ENCODE measurements around the gene ALKBH5.
A peak's percentile ranks its signal among the peaks of the same experiment; 100 is the strongest.
"Not testable (repeated sequence)": the region's sequence is repeated elsewhere in the genome, so short reads cannot be mapped to it uniquely, and the experiment has no call there.

ALKBH5 gene

DNA sequence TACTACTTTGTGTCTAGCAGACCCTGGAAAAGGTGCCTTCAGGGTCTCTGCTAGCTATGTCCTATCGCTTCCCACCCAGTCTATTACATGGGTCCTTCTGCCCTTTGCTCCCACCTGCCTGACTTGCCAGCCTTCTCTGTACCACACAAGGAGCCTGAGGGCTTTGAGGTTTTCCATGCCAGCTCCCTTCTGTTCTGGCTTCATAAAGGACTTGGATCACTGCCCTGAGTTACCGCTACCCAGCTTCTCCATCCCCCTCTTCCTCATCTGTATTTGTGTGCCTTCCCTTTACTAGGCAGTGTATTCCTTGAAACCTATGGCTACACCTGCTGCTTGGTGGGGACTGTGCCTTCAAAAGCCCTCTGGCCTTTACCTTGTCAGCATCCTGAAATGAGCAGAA, 22.2 kb downstream of the ALKBH5 start:
- Histone ChIP-seq H3K36me3 (ENCODE audit: insufficient read depth, low read length) (peaks cover 18% of the 10 kb centered on the region), H3K9me3 (ENCODE audit: control insufficient read depth, insufficient read depth, low read length) (no peaks in the 10 kb centered on the region), H3K9ac (ENCODE audit: low read depth, low read length) (no peak overlapping the region)

DNA sequence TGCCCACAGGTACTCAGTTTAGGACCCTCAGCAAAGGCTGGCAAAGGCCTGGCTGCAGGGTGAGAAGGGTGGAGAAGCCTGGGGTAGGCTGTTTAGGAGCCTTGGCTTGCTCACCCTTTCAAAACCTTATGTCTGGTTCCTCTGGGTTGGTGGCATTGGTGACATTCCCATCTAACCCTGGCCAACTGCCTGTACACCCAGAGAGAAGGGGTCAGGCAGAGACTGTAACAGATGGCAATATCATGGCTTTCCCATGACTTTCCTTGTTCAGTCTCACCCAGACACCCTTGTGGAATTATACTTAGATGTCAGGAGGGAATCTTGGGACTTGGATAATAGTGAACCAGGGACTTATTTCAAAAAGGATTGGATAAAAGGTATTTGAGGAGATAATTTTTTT, 23.3 kb downstream of the ALKBH5 start:
- Histone ChIP-seq H3K4me1 (ENCODE audit: insufficient read depth, low read length) (peaks cover 11% of the 10 kb centered on the region), H3K9ac (ENCODE audit: low read depth, low read length) (no peak overlapping the region), H3K36me3 (ENCODE audit: insufficient read depth, low read length) (peaks cover 18% of the 10 kb centered on the region), H3K9me3 (ENCODE audit: control insufficient read depth, insufficient read depth, low read length) (no peaks in the 10 kb centered on the region)

More for the DNA sequence above, 22.2 kb downstream of the ALKBH5 start:
- peaks cover 11% of the 10 kb centered on the region for H3K4me1 ChIP-seq (ENCODE audit: insufficient read depth, low read length)

DNA sequence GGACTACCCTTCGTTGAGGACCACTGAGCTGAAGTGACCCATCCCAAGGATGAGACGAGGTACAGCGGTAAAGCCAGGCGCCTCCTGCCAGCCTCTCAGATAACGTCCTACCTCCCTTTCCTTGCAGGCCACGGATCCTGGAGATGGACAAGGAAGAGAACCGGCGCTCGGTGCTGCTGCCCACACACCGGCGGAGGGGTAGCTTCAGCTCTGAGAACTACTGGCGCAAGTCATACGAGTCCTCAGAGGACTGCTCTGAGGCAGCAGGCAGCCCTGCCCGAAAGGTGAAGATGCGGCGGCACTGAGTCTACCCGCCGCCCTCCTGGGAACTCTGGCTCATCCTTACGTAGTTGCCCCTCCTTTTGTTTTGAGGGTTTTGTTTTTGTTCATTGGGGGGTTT, 24.5 kb downstream of the ALKBH5 start:
- peaks cover 18% of the 10 kb centered on the region for H3K36me3 ChIP-seq (ENCODE audit: insufficient read depth, low read length)
- no peaks in the 10 kb centered on the region for H3K9me3 ChIP-seq (ENCODE audit: control insufficient read depth, insufficient read depth, low read length)
- no peak overlapping the region for H3K9ac ChIP-seq (ENCODE audit: low read depth, low read length)
- peaks cover 5% of the 10 kb centered on the region for H3K4me1 ChIP-seq (ENCODE audit: insufficient read depth, low read length)

DNA sequence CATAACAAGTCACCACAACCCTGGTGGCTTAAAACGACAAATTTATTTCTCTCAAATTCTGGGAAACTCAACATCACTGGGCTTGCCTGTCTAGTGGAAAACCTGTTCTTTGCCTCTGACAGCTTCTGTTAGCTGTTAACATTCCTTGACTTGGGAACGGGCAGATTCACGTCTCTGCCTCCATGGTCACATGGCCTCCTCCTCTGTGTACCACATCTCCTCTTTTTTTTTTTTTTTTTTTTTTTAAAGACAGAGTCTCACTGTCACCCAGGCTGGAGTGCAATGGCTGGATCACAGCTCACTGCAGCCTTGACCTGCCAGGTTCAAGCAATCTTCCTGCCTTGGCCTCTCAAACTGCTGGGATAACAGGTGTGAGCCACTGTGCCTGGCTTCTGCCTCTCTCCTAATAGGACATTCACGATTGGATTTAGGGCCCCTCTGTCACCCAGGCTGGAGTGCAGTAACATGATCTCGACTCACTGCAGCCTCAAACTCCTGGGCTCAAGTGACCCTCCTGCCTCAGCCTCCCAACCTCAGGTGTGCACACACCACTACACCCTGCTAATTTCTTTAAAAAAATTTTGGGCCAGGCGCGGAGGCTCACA, 30.1 kb downstream of the ALKBH5 start:
- 0 out of 2 replicates have a peak, but pooled peaks cover 3% of the 10 kb centered on the region for H3K4me1 ChIP-seq (ENCODE audit: insufficient read depth, low read length)
- no peaks in the 10 kb centered on the region for H3K9me3 ChIP-seq (ENCODE audit: control insufficient read depth, insufficient read depth, low read length)
- no peak overlapping the region for H3K9ac ChIP-seq (ENCODE audit: low read depth, low read length)
- H3K36me3 ChIP-seq (ENCODE audit: insufficient read depth, low read length) = peaks cover 14% of the 10 kb centered on the region

DNA sequence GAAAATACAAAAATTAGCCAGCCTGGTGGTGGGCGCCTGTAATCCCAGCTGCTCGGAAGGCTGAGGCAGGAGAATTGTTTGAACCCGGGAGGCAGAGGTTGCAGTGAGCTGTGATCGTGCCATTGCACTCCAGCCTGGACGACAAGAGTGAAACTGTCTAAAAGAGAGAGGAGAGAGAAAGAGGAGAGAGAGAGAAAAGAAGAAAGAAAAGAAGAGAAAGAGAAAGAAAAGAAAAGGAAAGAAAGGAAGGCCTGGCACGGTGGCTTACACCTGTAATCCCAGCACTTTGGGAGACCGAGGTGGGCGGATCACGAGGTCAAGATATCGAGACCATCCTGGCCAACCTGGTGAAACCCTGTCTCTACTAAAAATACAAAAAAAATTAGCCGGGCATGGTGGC, 33.3 kb downstream of the ALKBH5 start:
- not testable (repeated sequence) for H3K4me1 ChIP-seq (ENCODE audit: insufficient read depth, low read length)

DNA sequence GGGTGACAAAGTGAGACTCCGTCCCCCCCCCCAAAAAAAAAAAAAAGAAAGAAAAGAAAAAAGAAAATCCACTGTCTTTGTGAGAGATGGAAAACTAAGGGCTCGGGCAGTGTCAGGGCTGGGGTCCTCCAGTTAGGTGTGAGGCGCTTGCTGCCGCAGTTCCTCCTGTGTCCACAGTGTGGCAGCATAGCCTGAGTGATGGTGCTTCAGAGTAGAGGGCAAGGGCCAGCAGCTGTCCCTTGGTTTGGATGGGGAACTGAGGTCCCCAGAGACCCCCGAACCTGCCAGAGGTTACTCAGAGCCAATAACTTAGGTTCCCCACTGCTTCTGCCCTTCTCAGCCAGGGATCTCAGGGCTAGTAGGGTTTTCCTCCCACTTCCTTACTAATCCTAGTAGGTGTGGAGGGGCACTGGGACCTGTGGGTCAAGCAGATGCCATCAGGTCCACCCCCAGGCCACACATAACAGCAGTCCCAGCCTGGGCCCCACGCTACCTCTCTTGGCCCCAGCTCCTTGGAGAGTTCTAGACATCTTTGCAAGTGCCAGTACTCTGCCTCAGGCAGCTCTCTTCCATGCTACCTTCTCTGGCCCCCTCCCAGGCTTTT, 33.9 kb downstream of the ALKBH5 start:
- H3K9me3 ChIP-seq (ENCODE audit: control insufficient read depth, insufficient read depth, low read length) = no peaks in the 10 kb centered on the region
- H3K9ac ChIP-seq (ENCODE audit: low read depth, low read length) = no peak overlapping the region
- 0 out of 2 replicates have a peak, but pooled peaks cover 3% of the 10 kb centered on the region for H3K4me1 ChIP-seq (ENCODE audit: insufficient read depth, low read length)
- H3K36me3 ChIP-seq (ENCODE audit: insufficient read depth, low read length) = no peaks in the 10 kb centered on the region

More for the DNA sequence above, 33.3 kb downstream of the ALKBH5 start:
- H3K9ac ChIP-seq (ENCODE audit: low read depth, low read length); H3K36me3 ChIP-seq (ENCODE audit: insufficient read depth, low read length); H3K9me3 ChIP-seq (ENCODE audit: control insufficient read depth, insufficient read depth, low read length): not testable (repeated sequence)

DNA sequence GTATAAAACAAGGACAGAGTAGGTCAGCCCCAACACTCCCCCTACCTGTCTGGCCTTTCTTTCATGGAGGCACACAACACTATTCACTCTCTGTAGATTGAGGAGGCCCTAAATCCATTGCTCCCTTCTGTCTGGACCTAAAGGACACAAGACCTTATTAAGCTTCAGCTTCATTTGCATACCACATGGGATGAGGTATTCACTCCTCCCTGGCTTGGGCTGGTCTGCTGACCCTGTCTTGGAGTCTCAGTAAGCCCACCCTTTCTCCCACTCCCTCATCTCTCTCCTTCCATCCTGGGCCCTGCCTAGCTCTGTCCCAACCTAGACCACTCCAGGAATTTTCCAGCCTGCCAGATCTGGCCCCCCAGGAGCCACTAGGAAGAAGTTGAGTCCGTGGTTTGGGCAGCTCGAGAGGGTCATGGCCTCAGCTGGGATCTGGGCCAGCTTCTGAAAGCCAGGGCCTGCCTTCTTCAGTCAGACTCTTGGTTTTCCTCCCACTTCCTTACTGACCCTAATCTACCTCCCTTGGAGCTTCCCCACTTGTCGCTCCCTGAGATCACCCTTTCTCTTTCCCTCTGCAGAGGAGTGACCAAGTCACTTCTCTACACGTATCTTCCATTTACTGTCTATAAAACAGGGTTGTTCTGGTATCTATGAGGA, 35.3 kb downstream of the ALKBH5 start:
- Histone ChIP-seq H3K9me3 (ENCODE audit: control insufficient read depth, insufficient read depth, low read length) (no peaks in the 10 kb centered on the region), H3K36me3 (ENCODE audit: insufficient read depth, low read length) (no peaks in the 10 kb centered on the region), H3K9ac (ENCODE audit: low read depth, low read length) (no peak overlapping the region), H3K4me1 (ENCODE audit: insufficient read depth, low read length) (peaks cover 3% of the 10 kb centered on the region; the same call in 1 of the 2 replicates)

DNA sequence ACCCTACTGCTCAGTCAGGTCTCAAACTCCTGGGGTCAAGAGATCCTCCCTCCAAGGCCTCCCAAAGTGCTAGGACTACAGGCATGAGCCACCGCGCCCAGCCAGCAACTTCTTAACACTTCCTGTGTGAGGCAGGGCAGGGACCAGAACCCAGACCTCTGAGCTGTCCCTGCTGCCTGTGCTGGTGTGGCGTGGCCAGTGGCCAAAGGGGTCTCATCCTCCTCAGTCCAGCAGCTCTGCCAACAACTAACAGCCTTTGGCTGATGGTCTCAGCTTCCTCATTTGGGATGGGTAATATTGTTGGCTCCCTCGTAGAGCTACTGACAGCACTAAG, 40.4 kb downstream of the ALKBH5 start:
- Histone ChIP-seq H3K4me1 (ENCODE audit: insufficient read depth, low read length) (peaks cover 6% of the 10 kb centered on the region), H3K9ac (ENCODE audit: low read depth, low read length) (peak overlapping the region; percentile 60), H3K9me3 (ENCODE audit: control insufficient read depth, insufficient read depth, low read length) (no peaks in the 10 kb centered on the region), H3K36me3 (ENCODE audit: insufficient read depth, low read length) (no peaks in the 10 kb centered on the region)

DNA sequence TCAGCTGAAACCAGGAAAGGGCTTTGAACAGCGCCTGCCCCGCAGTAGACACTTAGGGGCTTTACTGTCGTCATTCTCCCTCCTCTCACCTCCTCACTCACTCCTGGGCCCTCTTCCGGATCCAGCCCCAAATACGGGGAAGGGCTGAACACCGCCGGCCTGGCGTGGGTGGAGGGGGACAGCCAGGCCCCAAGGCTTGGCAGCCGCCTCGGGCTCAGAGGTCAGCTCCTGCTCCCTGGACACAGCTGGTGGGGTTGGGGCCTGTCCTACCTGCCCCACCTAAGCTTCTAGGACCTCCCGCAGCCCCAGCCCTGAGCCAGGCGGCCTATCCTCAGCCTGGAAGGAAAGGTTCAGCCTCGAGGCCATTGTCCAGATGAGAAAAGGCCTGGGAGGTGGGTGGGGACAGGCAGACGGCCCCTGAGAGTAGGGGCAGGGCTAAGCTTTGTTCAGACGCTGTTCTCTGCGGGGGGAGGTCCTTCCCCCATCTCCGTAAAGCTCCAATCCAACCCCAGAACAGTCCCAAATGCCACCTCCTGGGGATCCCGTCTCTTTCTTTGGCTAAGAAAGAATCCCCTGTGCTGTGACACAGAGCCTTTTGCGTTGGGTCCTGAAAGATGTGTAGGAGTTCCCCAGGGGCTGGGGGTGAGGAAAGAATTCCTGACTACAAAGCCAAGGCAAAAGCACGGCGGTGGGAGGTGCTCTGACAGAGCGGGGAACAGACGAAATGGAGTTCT, 40.9 kb downstream of the ALKBH5 start:
- no peaks in the 10 kb centered on the region for H3K9me3 ChIP-seq (ENCODE audit: control insufficient read depth, insufficient read depth, low read length)
- peak overlapping the region; percentile 60 for H3K9ac ChIP-seq (ENCODE audit: low read depth, low read length)
- peaks cover 6% of the 10 kb centered on the region for H3K4me1 ChIP-seq (ENCODE audit: insufficient read depth, low read length)

DNA sequence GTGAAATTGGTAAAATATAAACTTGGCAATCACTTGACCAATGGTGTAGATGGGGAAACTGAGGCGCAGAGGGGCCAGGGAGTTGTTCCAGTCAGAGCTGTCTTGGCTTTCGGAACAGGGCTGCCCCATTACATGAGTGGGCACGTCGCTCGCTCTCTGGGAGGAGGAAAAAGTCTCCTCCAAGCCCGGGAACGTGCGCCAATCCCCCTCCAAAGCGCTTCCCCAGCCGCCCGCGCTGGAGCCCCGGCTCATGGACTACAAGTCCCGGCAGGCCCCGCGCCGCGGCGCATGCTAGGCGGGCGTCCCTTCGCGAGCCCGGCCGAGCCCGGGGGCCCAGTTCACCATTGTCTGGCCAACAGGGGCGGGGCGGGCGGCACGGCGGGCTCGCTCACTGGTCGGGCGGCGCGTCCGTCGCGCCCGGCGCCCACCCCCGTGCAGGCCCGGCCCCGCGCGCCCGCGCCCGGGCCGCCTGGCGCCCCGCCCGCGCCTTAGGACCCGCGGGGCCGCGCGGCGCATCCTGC, 41.6 kb downstream of the ALKBH5 start, which contains the start of gene LLGL1:
TSS of gene LLGL1 (plus strand) at position 515 of the 521 bp plus-strand sequence. CDS start 48 bp downstream, outside the sequence.
- H3K36me3 ChIP-seq (ENCODE audit: insufficient read depth, low read length) = no peaks in the 10 kb centered on the region
- peak within 1 kb of the TSS; percentile 99 for H3K9ac ChIP-seq (ENCODE audit: low read depth, low read length)
- no peaks in the 10 kb centered on the region for H3K9me3 ChIP-seq (ENCODE audit: control insufficient read depth, insufficient read depth, low read length)
- H3K4me1 ChIP-seq (ENCODE audit: insufficient read depth, low read length) = peaks cover 6% of the 10 kb centered on the region

More for the DNA sequence above, 40.9 kb downstream of the ALKBH5 start:
- no peaks in the 10 kb centered on the region for H3K36me3 ChIP-seq (ENCODE audit: insufficient read depth, low read length)

DNA sequence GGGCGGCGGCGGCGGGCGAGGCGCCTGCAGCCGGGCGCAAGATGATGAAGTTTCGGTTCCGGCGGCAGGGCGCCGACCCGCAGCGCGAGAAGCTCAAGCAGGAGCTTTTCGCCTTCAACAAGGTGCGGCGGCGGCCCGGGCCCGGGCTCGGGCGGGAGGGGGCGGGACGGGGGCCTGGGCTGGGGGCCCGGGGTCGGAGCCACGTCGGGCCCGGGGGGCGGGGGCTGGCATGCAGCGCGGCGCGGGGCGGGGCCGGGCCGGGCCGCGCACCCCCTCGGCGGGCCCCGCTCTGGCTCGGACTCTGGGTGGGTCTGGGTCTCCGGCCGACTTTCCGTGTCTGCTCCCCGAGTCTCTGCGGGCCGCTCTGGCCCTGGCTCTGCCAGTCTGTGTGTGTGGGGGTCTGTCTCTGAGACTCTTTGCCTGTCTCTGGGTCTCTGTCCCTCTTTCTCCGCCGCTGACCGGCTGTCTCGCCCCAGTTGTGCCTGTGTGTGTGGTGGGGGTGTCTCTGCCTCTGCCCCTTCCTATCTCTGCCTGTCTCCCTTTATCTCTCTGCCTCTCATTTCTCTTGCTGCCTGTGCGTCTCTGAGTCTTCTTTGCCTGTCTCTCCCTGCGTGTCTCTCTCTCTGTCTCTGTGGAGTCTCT, 42.1 kb downstream of the ALKBH5 start:
- peaks cover 6% of the 10 kb centered on the region for H3K4me1 ChIP-seq (ENCODE audit: insufficient read depth, low read length)
- no peaks in the 10 kb centered on the region for H3K36me3 ChIP-seq (ENCODE audit: insufficient read depth, low read length)
- no peaks in the 10 kb centered on the region for H3K9me3 ChIP-seq (ENCODE audit: control insufficient read depth, insufficient read depth, low read length)

DNA sequence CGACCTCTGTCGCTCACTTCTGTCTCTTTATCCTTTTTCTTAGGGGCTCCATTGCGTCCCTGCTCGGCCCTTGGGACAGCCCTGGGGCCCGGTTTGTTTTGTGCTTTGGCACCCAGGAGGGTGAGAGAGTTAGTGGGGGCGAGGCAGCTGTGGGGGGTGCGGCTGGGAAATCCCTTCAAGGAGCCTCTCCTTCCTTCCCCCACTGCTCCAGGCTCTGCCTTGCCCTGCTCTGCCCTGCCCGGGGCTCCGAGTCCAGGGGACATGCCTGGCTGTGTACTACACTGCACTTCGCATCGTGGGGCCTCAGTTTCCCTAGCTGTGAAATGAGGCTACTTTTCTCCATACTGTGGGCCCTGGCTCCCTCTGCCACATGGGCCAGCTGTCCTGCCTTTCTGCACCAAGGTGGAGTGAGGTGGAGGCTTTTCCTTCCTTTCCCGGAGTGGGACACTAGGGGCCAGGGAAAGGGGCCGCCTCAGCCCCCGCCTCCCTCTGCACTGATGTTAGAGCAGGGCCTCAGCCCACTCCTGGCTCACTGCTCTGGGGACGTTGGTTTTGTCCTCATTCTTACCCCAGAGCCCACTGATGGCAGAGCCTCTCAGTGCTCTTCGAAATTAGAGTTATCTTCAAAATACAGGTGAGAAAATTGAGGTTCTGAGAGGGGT, 42.8 kb downstream of the ALKBH5 start:
- Histone ChIP-seq H3K36me3 (ENCODE audit: insufficient read depth, low read length) (no peaks in the 10 kb centered on the region), H3K9me3 (ENCODE audit: control insufficient read depth, insufficient read depth, low read length) (no peaks in the 10 kb centered on the region), H3K9ac (ENCODE audit: low read depth, low read length) (peak overlapping the region; percentile 99), H3K4me1 (ENCODE audit: insufficient read depth, low read length) (peaks cover 6% of the 10 kb centered on the region)

More for the DNA sequence above, 42.1 kb downstream of the ALKBH5 start:
- peak overlapping the region; percentile 99 for H3K9ac ChIP-seq (ENCODE audit: low read depth, low read length)

DNA sequence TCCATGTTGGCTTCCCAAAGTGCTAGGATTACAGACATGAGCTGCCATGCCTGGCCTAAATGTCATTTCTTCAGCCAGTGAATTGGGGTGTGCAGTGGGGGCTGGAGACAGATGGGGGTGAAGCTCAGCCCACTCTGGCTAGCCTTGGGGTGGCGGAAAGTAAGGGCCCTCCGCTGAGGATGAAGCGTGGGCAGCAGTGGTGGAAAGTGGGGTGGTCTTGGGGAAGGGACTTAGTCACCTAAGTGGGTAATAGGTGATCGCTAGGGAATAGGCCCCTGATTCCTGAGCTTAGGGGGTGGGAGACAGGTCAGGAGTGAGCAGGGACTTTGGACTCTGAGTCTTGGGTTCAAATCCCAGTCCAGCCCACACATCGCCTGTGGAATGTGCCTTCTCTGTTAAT, 44.0 kb downstream of the ALKBH5 start:
- H3K9me3 ChIP-seq (ENCODE audit: control insufficient read depth, insufficient read depth, low read length) = no peaks in the 10 kb centered on the region
- no peaks in the 10 kb centered on the region for H3K36me3 ChIP-seq (ENCODE audit: insufficient read depth, low read length)
- H3K4me1 ChIP-seq (ENCODE audit: insufficient read depth, low read length) = peaks cover 6% of the 10 kb centered on the region
- H3K9ac ChIP-seq (ENCODE audit: low read depth, low read length) = no peak overlapping the region
